D341Med (cell line): ENCODE data around the gene MAU2.
"Not testable (repeated sequence)": the region's sequence is repeated elsewhere in the genome, so short reads cannot be mapped to it uniquely, and the experiment has no call there.

ENCODE experiments used
- DNase-seq: peaks from one replicate; pipeline ENCODE4 v3.0.0; 2012; ENCODE audit warnings: low spot score

Gene MAU2

GRCh38 chr19:19384486-19384885 lies 63.9 kb downstream of the MAU2 start:
- no peak for DNase-seq

- peak; percentile 98 for DNase-seq
Observed at GRCh38 chr19:19385131-19385895, 64.7 kb downstream of the MAU2 start.

- no peak for DNase-seq
Observed at GRCh38 chr19:19385896-19386869, 65.6 kb downstream of the MAU2 start.

GRCh38 chr19:19387108-19387507 lies 66.5 kb downstream of the MAU2 start:
- DNase-seq, result no peak

- no peak for DNase-seq
Observed at GRCh38 chr19:19388568-19389555, 68.2 kb downstream of the MAU2 start.

GRCh38 chr19:19389683-19390082 lies 69.1 kb downstream of the MAU2 start:
- DNase-seq, result not testable (repeated sequence)

GRCh38 chr19:19394333-19394732 lies 73.7 kb downstream of the MAU2 start:
- DNase-seq, result not testable (repeated sequence)

GRCh38 chr19:19399733-19400433 lies 79.3 kb downstream of the MAU2 start:
- DNase-seq, result no peak

- DNase-seq, result no peak
Observed at GRCh38 chr19:19402656-19403372, 82.2 kb downstream of the MAU2 start.

GRCh38 chr19:19403373-19403901 lies 82.8 kb downstream of the MAU2 start:
- no peak for DNase-seq

GRCh38 chr19:19404879-19405860 lies 84.5 kb downstream of the MAU2 start, which contains the start of gene GATAD2A:
Gene GATAD2A, plus strand, starts transcription at chr19:19405675. Its CDS starts 59,671 bp downstream, at chr19:19465346.
- peak; percentile 97 for DNase-seq

- peak; percentile 77 for DNase-seq
Observed at GRCh38 chr19:19405971-19406877, 85.6 kb downstream of the MAU2 start.

GRCh38 chr19:19406878-19407632 lies 86.4 kb downstream of the MAU2 start:
- DNase-seq, result no peak

GRCh38 chr19:19407633-19407930 lies 87.0 kb downstream of the MAU2 start:
- no peak for DNase-seq
